ENCODE measurements around the gene OR52H1.

DNA sequence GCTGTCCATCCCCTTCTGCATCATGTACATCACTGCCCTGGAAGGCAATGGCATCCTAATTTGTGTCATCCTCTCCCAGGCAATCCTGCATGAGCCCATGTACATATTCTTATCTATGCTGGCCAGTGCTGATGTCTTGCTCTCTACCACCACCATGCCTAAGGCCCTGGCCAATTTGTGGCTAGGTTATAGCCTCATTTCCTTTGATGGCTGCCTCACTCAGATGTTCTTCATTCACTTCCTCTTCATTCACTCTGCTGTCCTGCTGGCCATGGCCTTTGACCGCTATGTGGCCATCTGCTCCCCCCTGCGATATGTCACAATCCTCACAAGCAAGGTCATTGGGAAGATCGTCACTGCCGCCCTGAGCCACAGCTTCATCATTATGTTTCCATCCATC, 32.7 kb upstream of the OR52H1 start:
- TF ChIP-seq CTCF (IDR thresholded peaks at IDR 0.05; ENCODE audit: insufficient read depth, low read depth, low read length): no peak
- TF ChIP-seq EZH2 (IDR thresholded peaks at IDR 0.05; ENCODE audit: insufficient read depth, low read length): no peak
